Mammary epithelial cell (primary cell): ENCODE measurements around the gene UQCRHL.

ENCODE experiments used
- EZH2 ChIP-seq: IDR thresholded peaks from 2 replicates; pipeline ENCODE4 v1.6.1; 2012; ENCODE audit warnings: low read length, inconsistent platforms, borderline replicate concordance
- TF ChIP-seq, protein P1 (sequence below), 2 donors: IDR thresholded peaks in 1 of 2; conservative IDR thresholded peaks in 1 of 2; 2 replicates each; pipeline ENCODE4 v1.5.1; 2011 to 2012; ENCODE audit warnings: inconsistent platforms in 2 of 2, low read length in 2 of 2, mild to moderate bottlenecking in 2 of 2, control low read depth in 1 of 2, low read depth in 1 of 2; ENCODE audit not compliant: insufficient read depth in 1 of 2; ENCODE audit errors: extremely low read depth in 1 of 2

DNA sequence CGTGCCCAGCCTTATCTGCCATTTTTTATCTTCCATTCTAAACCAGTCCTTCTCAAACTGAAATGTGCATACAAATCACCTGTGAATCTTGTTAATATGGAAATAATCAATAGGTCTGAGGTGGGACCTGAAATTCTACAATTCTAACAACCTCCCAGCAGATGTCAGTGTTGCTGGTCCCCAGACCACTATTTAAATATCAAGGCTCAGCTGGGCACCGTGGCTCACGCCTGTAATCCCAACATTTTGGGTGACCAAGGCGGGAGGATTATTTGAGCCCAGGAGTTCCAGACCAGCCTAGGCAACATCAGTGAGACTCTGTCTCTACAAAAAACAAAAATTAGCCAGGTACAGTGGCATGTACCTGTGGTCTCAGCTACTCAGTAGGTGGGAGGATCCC is 4.1 kb downstream of the UQCRHL start:
- TF ChIP-seq, protein P1, sequence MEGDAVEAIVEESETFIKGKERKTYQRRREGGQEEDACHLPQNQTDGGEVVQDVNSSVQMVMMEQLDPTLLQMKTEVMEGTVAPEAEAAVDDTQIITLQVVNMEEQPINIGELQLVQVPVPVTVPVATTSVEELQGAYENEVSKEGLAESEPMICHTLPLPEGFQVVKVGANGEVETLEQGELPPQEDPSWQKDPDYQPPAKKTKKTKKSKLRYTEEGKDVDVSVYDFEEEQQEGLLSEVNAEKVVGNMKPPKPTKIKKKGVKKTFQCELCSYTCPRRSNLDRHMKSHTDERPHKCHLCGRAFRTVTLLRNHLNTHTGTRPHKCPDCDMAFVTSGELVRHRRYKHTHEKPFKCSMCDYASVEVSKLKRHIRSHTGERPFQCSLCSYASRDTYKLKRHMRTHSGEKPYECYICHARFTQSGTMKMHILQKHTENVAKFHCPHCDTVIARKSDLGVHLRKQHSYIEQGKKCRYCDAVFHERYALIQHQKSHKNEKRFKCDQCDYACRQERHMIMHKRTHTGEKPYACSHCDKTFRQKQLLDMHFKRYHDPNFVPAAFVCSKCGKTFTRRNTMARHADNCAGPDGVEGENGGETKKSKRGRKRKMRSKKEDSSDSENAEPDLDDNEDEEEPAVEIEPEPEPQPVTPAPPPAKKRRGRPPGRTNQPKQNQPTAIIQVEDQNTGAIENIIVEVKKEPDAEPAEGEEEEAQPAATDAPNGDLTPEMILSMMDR (conservative IDR thresholded peaks at IDR 0.05 in 1 of 2, IDR thresholded peaks at IDR 0.05 in 1 of 2; ENCODE audit: extremely low read depth in 1 of 2, insufficient read depth in 1 of 2, low read depth in 1 of 2, low read length in 2 of 2), result peak; percentile 37 to 49
- TF ChIP-seq EZH2, result no peak
